H1 (cell line): ENCODE measurements around the gene WASL. TPM values are rescaled to one million over a fixed set of nuclear protein-coding genes. Genes with fewer than 3 reads are reported as not detected.

Source experiments
- CTCF ChIA-PET: fragments of 300-600 bp; sonication (Branson Sonifier 250); formaldehyde crosslinking; loops from one replicate; lab custom pipeline; 2021; ENCODE audit not compliant: partially characterized antibody; lab: Charles Lee
- POLR2A ChIA-PET: fragments of 300-600 bp; sonication (Branson Sonifier 250); formaldehyde crosslinking; loops from one replicate; lab custom pipeline; 2021; ENCODE audit warnings: inconsistent platforms; ENCODE audit not compliant: partially characterized antibody; lab: Charles Lee
- DNase-seq, 2 experiments: peaks; one replicate each; pipeline versions ENCODE4 v3.0.0 to v3.0.0-alpha.2; 2010 to 2022; ENCODE audit warnings: low spot score in 2 of 2, low read depth in 1 of 2, mixed read lengths in 1 of 2
- FAIRE-seq: peaks from 2 replicates; lab custom pipeline; 2011; peaks lifted over from hg19 to GRCh38; lab: Jason Lieb, UNC
- H2AFZ ChIP-seq: 2 replicates; pipeline ENCODE4 v1.8.1; 2012; ENCODE audit warnings: low read length, inconsistent platforms
- H2AK5ac ChIP-seq: 2 replicates; pipeline ENCODE4 v1.6.1; 2013; ENCODE audit warnings: low read depth, low read length
- H2BK120ac ChIP-seq: replicated peaks from 2 replicates; pipeline ENCODE3; 2013; ENCODE audit warnings: low read depth, low read length, inconsistent platforms
- H2BK12ac ChIP-seq: 2 replicates; pipeline ENCODE4 v1.6.1; 2013; ENCODE audit warnings: low read depth, low read length
- H2BK15ac ChIP-seq: 2 replicates; pipeline ENCODE4 v1.6.1; 2013; ENCODE audit warnings: low read length
- H2BK20ac ChIP-seq: 2 replicates; pipeline ENCODE4 v1.6.1; 2013; ENCODE audit warnings: low read length
- H2BK5ac ChIP-seq: 2 replicates; pipeline ENCODE4 v1.6.1; 2013; ENCODE audit warnings: low read depth, low read length
- H3K14ac ChIP-seq: 2 replicates; pipeline ENCODE4 v1.6.1; 2013; ENCODE audit warnings: inconsistent platforms; ENCODE audit not compliant: insufficient read length
- H3K18ac ChIP-seq: 2 replicates; pipeline ENCODE4 v1.6.1; 2013; ENCODE audit warnings: low read length; ENCODE audit errors: extremely low read depth
- H3K23ac ChIP-seq: 2 replicates; pipeline ENCODE4 v1.6.1; 2013; ENCODE audit warnings: inconsistent platforms; ENCODE audit not compliant: insufficient read length
- H3K23me2 ChIP-seq: 2 replicates; pipeline ENCODE4 v1.6.1; 2013; ENCODE audit warnings: low read depth, low read length
- H3K27ac ChIP-seq: 2 replicates; pipeline ENCODE4 v1.6.1; 2011; ENCODE audit warnings: low read depth, low read length, inconsistent platforms
- H3K27me3 ChIP-seq, 4 experiments: replicated peaks in 1 of 4; 1 replicate in 1 of 4; 2 replicates in 3 of 4; pipeline versions ENCODE4 v1.6.1 to v1.8.1; 2011 to 2013; ENCODE audit warnings: low read length in 3 of 4, mild to moderate bottlenecking in 3 of 4, inconsistent platforms in 2 of 4, mixed read lengths in 2 of 4, moderate library complexity in 1 of 4; ENCODE audit not compliant: control insufficient read depth in 3 of 4, insufficient read depth in 3 of 4; ENCODE audit errors: extremely low read depth in 1 of 4
- H3K36me3 ChIP-seq, 4 experiments: 2 replicates each; pipeline versions ENCODE4 v1.6.1 to v1.8.1; 2011 to 2013; ENCODE audit warnings: mild to moderate bottlenecking in 4 of 4, low read length in 3 of 4, moderate library complexity in 2 of 4, control low read depth in 1 of 4, inconsistent platforms in 1 of 4; ENCODE audit not compliant: insufficient read depth in 4 of 4, control insufficient read depth in 2 of 4
- H3K4ac ChIP-seq: replicated peaks from 2 replicates; pipeline ENCODE3; 2013; ENCODE audit warnings: low read length, low read depth, mixed read lengths, inconsistent platforms; ENCODE audit not compliant: insufficient read length
- H3K4me1 ChIP-seq, 4 experiments: replicated peaks in 1 of 4; 1 replicate in 1 of 4; 2 replicates in 3 of 4; pipeline versions ENCODE4 v1.6.1 to v1.8.1; 2011 to 2013; ENCODE audit warnings: low read length in 3 of 4, inconsistent platforms in 2 of 4, mixed read lengths in 1 of 4; ENCODE audit not compliant: insufficient read depth in 4 of 4, control insufficient read depth in 3 of 4
- H3K4me2 ChIP-seq, 2 experiments: 2 replicates each; pipeline versions ENCODE4 v1.6.1 to v1.8.1; 2011 to 2013; ENCODE audit warnings: low read depth in 2 of 2, low read length in 2 of 2, control low read depth in 1 of 2, inconsistent platforms in 1 of 2, mild to moderate bottlenecking in 1 of 2; ENCODE audit not compliant: insufficient read depth in 1 of 2
- H3K4me3 ChIP-seq, 4 experiments: fragments of 200-600, 300-600 bp in 1 of 4; sonication (generic), shearing (Covaris generic), sonication (Bioruptor Twin) in 1 of 4; 2 replicates each; pipeline versions ENCODE4 v1.5.1 to v1.8.1; 2011 to 2016; ENCODE audit warnings: low read length in 4 of 4, low read depth in 3 of 4, control low read depth in 2 of 4, inconsistent platforms in 2 of 4, mild to moderate bottlenecking in 2 of 4, mixed read lengths in 1 of 4, moderate library complexity in 1 of 4; ENCODE audit not compliant: insufficient read depth in 2 of 4; ENCODE audit errors: extremely low read depth in 1 of 4
- H3K56ac ChIP-seq: replicated peaks from 2 replicates; pipeline ENCODE3; 2013; ENCODE audit warnings: low read depth, mild to moderate bottlenecking, mixed read lengths, low read length, inconsistent platforms; ENCODE audit not compliant: insufficient read length
- H3K79me1 ChIP-seq: 2 replicates; pipeline ENCODE4 v1.6.1; 2013; ENCODE audit warnings: low read depth, low read length, control low read depth
- H3K79me2 ChIP-seq, 2 experiments: 2 replicates each; pipeline versions ENCODE4 v1.6.1 to v1.8.1; 2012 to 2013; ENCODE audit warnings: low read length in 2 of 2, mild to moderate bottlenecking in 2 of 2, inconsistent platforms in 1 of 2; ENCODE audit not compliant: insufficient read depth in 2 of 2, control insufficient read depth in 1 of 2
- H3K9ac ChIP-seq, 4 experiments: replicated peaks in 1 of 4; 1 replicate in 1 of 4; 2 replicates in 3 of 4; pipeline versions ENCODE4 v1.6.1 to v1.8.1; 2011 to 2013; ENCODE audit warnings: low read depth in 3 of 4, low read length in 3 of 4, control low read depth in 2 of 4, mild to moderate bottlenecking in 2 of 4, moderate library complexity in 2 of 4, inconsistent platforms in 1 of 4; ENCODE audit errors: extremely low read depth in 1 of 4
- H3K9me3 ChIP-seq, 2 experiments: 2 replicates each; pipeline versions ENCODE4 v1.6.1 to v1.8.1; 2012 to 2013; ENCODE audit warnings: mild to moderate bottlenecking in 2 of 2, moderate library complexity in 2 of 2, control low read depth in 1 of 2, inconsistent platforms in 1 of 2, low read depth in 1 of 2, low read length in 1 of 2, mixed read lengths in 1 of 2; ENCODE audit not compliant: insufficient read depth in 2 of 2
- H4K20me1 ChIP-seq, 2 experiments: replicated peaks in 1 of 2; 2 replicates each; pipeline versions ENCODE3 to v1.8.1; 2011 to 2013; ENCODE audit warnings: inconsistent platforms in 2 of 2, low read length in 2 of 2, mild to moderate bottlenecking in 1 of 2; ENCODE audit not compliant: insufficient read depth in 2 of 2, control insufficient read depth in 1 of 2
- H4K5ac ChIP-seq: 2 replicates; pipeline ENCODE4 v1.6.1; 2013; ENCODE audit warnings: low read length, low read depth, mixed read lengths, inconsistent platforms; ENCODE audit not compliant: insufficient read length
- H4K8ac ChIP-seq: 2 replicates; pipeline ENCODE4 v1.8.0; 2013; ENCODE audit warnings: mild to moderate bottlenecking, moderate library complexity, low read length, inconsistent platforms; ENCODE audit not compliant: insufficient read depth; ENCODE audit errors: extremely low read depth
- H4K91ac ChIP-seq: replicated peaks from 2 replicates; pipeline ENCODE3; 2013; ENCODE audit warnings: low read length, mixed read lengths, inconsistent platforms; ENCODE audit not compliant: insufficient read length
- GTF2F1 ChIP-seq: IDR thresholded peaks from 2 replicates; pipeline ENCODE4 v1.6.1; 2012; ENCODE audit warnings: low read depth, low read length, improper control_type of control experiment, borderline replicate concordance
- JUN ChIP-seq: IDR thresholded peaks from 2 replicates; pipeline ENCODE4 v1.6.1; 2011; ENCODE audit warnings: low read depth, mild to moderate bottlenecking, improper control_type of control experiment, low read length
- MAFK ChIP-seq: IDR thresholded peaks from 2 replicates; pipeline ENCODE4 v1.6.1; 2012; ENCODE audit warnings: low read depth, mild to moderate bottlenecking, improper control_type of control experiment, low read length
- PHF8 ChIP-seq: fragments of 200-600 bp; sonication (generic); conservative IDR thresholded peaks from 2 replicates; pipeline ENCODE4 v1.7.1; 2012; ENCODE audit warnings: low read depth, mild to moderate bottlenecking, inconsistent platforms, low read length, moderate library complexity
- POLR2AphosphoS5 ChIP-seq: IDR thresholded peaks from 2 replicates; pipeline ENCODE4 v1.6.1; 2011; ENCODE audit warnings: low read depth, low read length
- RXRA ChIP-seq: IDR thresholded peaks from 2 replicates; pipeline ENCODE4 v1.6.1; 2011; ENCODE audit warnings: low read depth, mild to moderate bottlenecking, low read length, moderate library complexity; ENCODE audit not compliant: insufficient read depth
- SAP30 ChIP-seq: fragments of 300-600 bp; sonication (generic); IDR thresholded peaks from 2 replicates; pipeline ENCODE4 v1.7.1; 2012; ENCODE audit warnings: low read length, moderate library complexity, mild to moderate bottlenecking, inconsistent platforms; ENCODE audit not compliant: insufficient read depth, insufficient replicate concordance
- SP2 ChIP-seq: IDR thresholded peaks from 2 replicates; pipeline ENCODE4 v1.6.1; 2012; ENCODE audit warnings: mild to moderate bottlenecking, low read length, inconsistent platforms
- WGBS, 2 experiments: shearing (Covaris generic) in 1 of 2; methylation state at CpG; one replicate each; pipeline versions ENCODE4 v1.1.6 to v1.1.7; 2013 to 2015; ENCODE audit warnings: low lambda C conversion rate in 2 of 2, mixed read lengths in 2 of 2, inconsistent platforms in 1 of 2, low coverage in 1 of 2, missing lambda C conversion rate in 1 of 2; ENCODE audit not compliant: insufficient replicate concordance in 2 of 2, insufficient coverage in 1 of 2, insufficient read length in 1 of 2; ENCODE audit errors: extremely low coverage in 1 of 2, missing lambda C conversion rate in 1 of 2; 5-methylcytosine and 5-hydroxymethylcytosine counted together
- polyA plus RNA-seq, 7 experiments: library from polyadenylated mRNA; depleted of rRNA in 3 of 7; stranded (reverse) in 5 of 7; unstranded in 2 of 7; fragments of >200 nt in 5 of 7; fragments of 200-250 nt in 2 of 7; gene quantifications; 1 replicate in 5 of 7; 2 replicates in 1 of 7; 4 replicates in 1 of 7; pipeline versions ENCODE4 v1.2.1 to v1.2.3, GENCODE V29; 2011 to 2013; ENCODE audit warnings: missing spikeins in 2 of 7, mixed read lengths in 2 of 7
- total RNA-seq: library from RNA; stranded (reverse); fragmentation: NEBNext Ultra II Directional; extraction: Animal tissue kit (Norgen Biotek cat#: 25700); gene quantifications from 2 replicates; pipeline ENCODE4 v1.2.1, GENCODE V29; 2021

Gene WASL
- total and polyA plus RNA-seq, 2 of the 8 experiments (the other 6 are each of a cell fraction or from before 2014, with no cell fraction given): 7.7 to 38.9 TPM

DNA sequence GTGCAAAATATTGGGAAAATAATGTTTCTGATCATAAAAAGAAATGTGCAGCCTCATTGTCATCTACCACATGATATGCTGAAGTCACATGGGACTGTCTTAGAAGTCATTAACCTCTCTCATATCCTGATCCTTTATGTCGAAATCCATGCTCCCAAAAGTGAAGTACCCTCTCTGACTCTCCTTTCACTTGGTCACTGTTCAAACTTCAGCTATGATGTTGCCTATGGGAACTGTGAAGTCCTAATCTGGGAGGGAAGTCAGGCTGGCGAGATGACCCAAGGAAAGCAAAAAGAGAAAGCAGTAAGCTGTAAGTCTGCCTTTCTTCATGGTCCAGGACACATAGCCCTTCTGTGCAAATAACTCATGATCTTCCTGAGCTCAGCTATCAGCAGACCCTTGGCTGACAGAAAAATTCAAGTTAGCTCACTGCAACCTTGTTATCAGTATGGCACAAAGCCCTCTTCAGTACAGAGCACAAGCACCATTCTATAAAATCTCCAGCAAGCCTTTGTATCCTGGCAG lies 29.5 kb downstream of the WASL start:
- H3K23me2 ChIP-seq: no peaks in the 10 kb centered on the region; the same call in 1 of the 2 replicates
- peaks cover 2 to 3% of the 10 kb centered on the region in 2 experiments for H4K20me1 ChIP-seq

More for the DNA sequence above, 29.5 kb downstream of the WASL start:
- H3K27me3 ChIP-seq: no peaks in the 10 kb centered on the region
- WGBS, 2 experiments: 97% methylated on average over 2 of the region's 2 CpGs; no CpG with 5 or more reads in 1 of the 2 experiments
- H3K36me3 ChIP-seq: peaks cover 0 to 6% (median 0%) of the 10 kb centered on the region in 4 experiments; a peak in 1 of 8 replicates
- H2AK5ac ChIP-seq: no peak overlapping the region
- H4K91ac ChIP-seq: no peak overlapping the region
- no peak overlapping the region for H3K23ac ChIP-seq
- no peak overlapping the region for H3K18ac ChIP-seq
- FAIRE-seq (no peak), DNase-seq (no peak)
- no peak overlapping the region for H2BK15ac ChIP-seq
- H3K14ac ChIP-seq: no peak overlapping the region
- no peak for TF ChIP-seq MAFK
- TF ChIP-seq PHF8: no peak
- TF ChIP-seq RXRA: no peak
- no peak for TF ChIP-seq SAP30
- no peak for TF ChIP-seq POLR2AphosphoS5
- no peak for TF ChIP-seq SP2
- TF ChIP-seq GTF2F1: no peak
- TF ChIP-seq JUN: no peak
- ChIA-PET CTCF (interaction anchor here (4.4 kb wide), 1 partner anchor 18 kb away, joined by 12 read pairs; no protein-coding TSS in a partner anchor), POLR2A (no interaction called here)
- no peak overlapping the region for H3K56ac ChIP-seq
- no peak overlapping the region for H2BK120ac ChIP-seq
- H2BK12ac ChIP-seq: no peak overlapping the region
- no peak overlapping the region for H3K4ac ChIP-seq
- no peak overlapping the region for H2BK20ac ChIP-seq
- no peak overlapping the region for H3K27ac ChIP-seq
- H3K4me2 ChIP-seq: no peak overlapping the region
- no peak overlapping the region for H4K5ac ChIP-seq
- no peaks in the 10 kb centered on the region; the same call in none of the 2 replicates for H3K79me1 ChIP-seq
- no peak overlapping the region for H4K8ac ChIP-seq
- no peak overlapping the region for H2AFZ ChIP-seq
- H3K9ac ChIP-seq: no peak overlapping the region
- no peaks in the 10 kb centered on the region; a peak in 1 of 4 replicates for H3K9me3 ChIP-seq
- H3K79me2 ChIP-seq: peaks cover 3 to 98% of the 10 kb centered on the region in 2 experiments; a peak in 3 of 4 replicates
- peaks cover 0 to 5% (median 2%) of the 10 kb centered on the region in 4 experiments; a peak in 2 of 7 replicates for H3K4me1 ChIP-seq
- H3K4me3 ChIP-seq: no peak overlapping the region
- no peak overlapping the region for H2BK5ac ChIP-seq
